ENCODE measurements around the gene PHF1.

PHF1 gene

GRCh38 chr6:33367009-33367714 is 43.7 kb upstream of the PHF1 start (continued):
- TF ChIP-seq ZBTB44 (tag by site-specific recombination; IDR thresholded peaks at IDR 0.05) (no peak), SETDB1 (IDR thresholded peaks at IDR 0.05; ENCODE audit: insufficient read length, low read length) (no peak), ZFP37 (tag by site-specific recombination; IDR thresholded peaks at IDR 0.05) (no peak), TRIM28 (IDR thresholded peaks at IDR 0.05; ENCODE audit: borderline replicate concordance, low read length) (no peak), TCF7L2 (IDR thresholded peaks at IDR 0.05; ENCODE audit: borderline replicate concordance, low read depth, low read length) (no peak), KLF10 (tag by site-specific recombination; IDR thresholded peaks at IDR 0.05) (no peak), AEBP2 (tag by site-specific recombination; IDR thresholded peaks at IDR 0.05; ENCODE audit: borderline replicate concordance) (no peak), ZNF132 (tag by site-specific recombination; IDR thresholded peaks at IDR 0.05; ENCODE audit: borderline replicate concordance) (no peak), FEZF1 (tag by site-specific recombination; IDR thresholded peaks at IDR 0.05) (no peak), ZBTB20 (tag by site-specific recombination; IDR thresholded peaks at IDR 0.05) (no peak), ZNF404 (tag by site-specific recombination; IDR thresholded peaks at IDR 0.05) (0 out of 2 replicates have a peak, but pooled peaks have one; percentile 56), ZNF274 (IDR thresholded peaks at IDR 0.05; ENCODE audit: low read length) (no peak), ZNF274 (tag by site-specific recombination; IDR thresholded peaks at IDR 0.05; ENCODE audit: borderline replicate concordance) (no peak), ZFP3 (tag by site-specific recombination; IDR thresholded peaks at IDR 0.05; ENCODE audit: low read depth) (no peak), ZNF776 (tag by site-specific recombination; IDR thresholded peaks at IDR 0.05; ENCODE audit: borderline replicate concordance) (no peak), ZNF518A (tag by site-specific recombination; conservative IDR thresholded peaks at IDR 0.05; ENCODE audit: low read depth) (peak; percentile 81), MEIS1 (CRISPR knock-in tag; IDR thresholded peaks at IDR 0.05; ENCODE audit: borderline replicate concordance) (no peak), ELK4 (IDR thresholded peaks at IDR 0.05; ENCODE audit: borderline replicate concordance, low read depth, low read length) (no peak), GFI1B (tag by site-specific recombination; IDR thresholded peaks at IDR 0.05) (no peak), ZNF510 (tag by site-specific recombination; IDR thresholded peaks at IDR 0.05; ENCODE audit: insufficient replicate concordance) (peak; percentile 33), ZNF529 (tag by site-specific recombination; IDR thresholded peaks at IDR 0.05; ENCODE audit: insufficient replicate concordance) (no peak)
- TF ChIP-seq, protein P1, sequence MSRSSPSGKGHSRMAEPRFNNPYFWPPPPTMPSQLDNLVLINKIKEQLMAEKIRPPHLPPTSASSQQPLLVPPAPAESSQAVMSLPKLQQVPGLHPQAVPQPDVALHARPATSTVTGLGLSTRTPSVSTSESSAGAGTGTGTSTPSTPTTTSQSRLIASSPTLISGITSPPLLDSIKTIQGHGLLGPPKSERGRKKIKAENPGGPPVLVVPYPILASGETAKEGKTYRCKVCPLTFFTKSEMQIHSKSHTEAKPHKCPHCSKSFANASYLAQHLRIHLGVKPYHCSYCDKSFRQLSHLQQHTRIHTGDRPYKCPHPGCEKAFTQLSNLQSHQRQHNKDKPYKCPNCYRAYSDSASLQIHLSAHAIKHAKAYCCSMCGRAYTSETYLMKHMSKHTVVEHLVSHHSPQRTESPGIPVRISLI (tag by site-specific recombination; IDR thresholded peaks at IDR 0.05): no peak
- TF ChIP-seq, protein P2, sequence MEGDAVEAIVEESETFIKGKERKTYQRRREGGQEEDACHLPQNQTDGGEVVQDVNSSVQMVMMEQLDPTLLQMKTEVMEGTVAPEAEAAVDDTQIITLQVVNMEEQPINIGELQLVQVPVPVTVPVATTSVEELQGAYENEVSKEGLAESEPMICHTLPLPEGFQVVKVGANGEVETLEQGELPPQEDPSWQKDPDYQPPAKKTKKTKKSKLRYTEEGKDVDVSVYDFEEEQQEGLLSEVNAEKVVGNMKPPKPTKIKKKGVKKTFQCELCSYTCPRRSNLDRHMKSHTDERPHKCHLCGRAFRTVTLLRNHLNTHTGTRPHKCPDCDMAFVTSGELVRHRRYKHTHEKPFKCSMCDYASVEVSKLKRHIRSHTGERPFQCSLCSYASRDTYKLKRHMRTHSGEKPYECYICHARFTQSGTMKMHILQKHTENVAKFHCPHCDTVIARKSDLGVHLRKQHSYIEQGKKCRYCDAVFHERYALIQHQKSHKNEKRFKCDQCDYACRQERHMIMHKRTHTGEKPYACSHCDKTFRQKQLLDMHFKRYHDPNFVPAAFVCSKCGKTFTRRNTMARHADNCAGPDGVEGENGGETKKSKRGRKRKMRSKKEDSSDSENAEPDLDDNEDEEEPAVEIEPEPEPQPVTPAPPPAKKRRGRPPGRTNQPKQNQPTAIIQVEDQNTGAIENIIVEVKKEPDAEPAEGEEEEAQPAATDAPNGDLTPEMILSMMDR (tag by site-specific recombination; IDR thresholded peaks at IDR 0.05): no peak
- TF ChIP-seq, protein P3, sequence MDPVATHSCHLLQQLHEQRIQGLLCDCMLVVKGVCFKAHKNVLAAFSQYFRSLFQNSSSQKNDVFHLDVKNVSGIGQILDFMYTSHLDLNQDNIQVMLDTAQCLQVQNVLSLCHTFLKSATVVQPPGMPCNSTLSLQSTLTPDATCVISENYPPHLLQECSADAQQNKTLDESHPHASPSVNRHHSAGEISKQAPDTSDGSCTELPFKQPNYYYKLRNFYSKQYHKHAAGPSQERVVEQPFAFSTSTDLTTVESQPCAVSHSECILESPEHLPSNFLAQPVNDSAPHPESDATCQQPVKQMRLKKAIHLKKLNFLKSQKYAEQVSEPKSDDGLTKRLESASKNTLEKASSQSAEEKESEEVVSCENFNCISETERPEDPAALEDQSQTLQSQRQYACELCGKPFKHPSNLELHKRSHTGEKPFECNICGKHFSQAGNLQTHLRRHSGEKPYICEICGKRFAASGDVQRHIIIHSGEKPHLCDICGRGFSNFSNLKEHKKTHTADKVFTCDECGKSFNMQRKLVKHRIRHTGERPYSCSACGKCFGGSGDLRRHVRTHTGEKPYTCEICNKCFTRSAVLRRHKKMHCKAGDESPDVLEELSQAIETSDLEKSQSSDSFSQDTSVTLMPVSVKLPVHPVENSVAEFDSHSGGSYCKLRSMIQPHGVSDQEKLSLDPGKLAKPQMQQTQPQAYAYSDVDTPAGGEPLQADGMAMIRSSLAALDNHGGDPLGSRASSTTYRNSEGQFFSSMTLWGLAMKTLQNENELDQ (tag by site-specific recombination; IDR thresholded peaks at IDR 0.05; ENCODE audit: low read depth): no peak
